Fibroblast of peridontal ligament (primary cell): ENCODE results near the gene LAMP1.
"Not testable (repeated sequence)": the region's sequence is repeated elsewhere in the genome, so short reads cannot be mapped to it uniquely, and the experiment has no call there.

ENCODE experiments used
- DNase-seq: peaks from one replicate; pipeline ENCODE4 v3.0.0-alpha.2; 2010; ENCODE audit errors: extremely low read depth

The LAMP1 gene

DNA sequence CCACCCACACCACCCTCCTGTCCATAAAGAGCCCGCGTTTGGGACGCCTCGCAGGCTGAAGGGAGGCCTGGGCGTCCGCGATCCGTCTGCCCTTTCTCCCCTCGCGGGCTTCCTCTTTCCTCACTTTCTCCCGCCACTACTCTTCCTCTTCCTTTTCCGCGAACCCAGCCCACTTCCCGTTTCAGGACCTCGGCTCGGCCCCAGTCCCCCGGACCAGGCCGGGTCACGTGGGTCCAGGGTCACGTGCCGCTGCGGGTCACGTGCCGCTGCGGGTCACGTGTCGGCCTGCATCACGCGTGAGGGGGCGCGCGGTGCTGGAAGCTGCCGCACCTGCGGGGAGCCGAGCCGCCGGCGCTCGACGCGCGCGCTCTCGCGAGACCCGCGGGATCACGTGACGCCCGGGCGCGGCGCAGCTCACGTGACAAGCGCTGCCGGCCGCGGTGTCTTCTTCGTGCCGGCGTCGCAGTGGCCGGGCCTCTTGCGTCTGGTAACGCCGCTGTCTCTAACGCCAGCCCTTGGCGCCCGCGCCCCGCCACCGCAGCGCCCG is at the start of gene LAMP1:
Gene LAMP1 (plus strand): TSS at position 417 of the 547 bp plus-strand sequence. CDS start 196 bp downstream, outside the sequence.
- DNase-seq = peak; percentile 95

- DNase-seq = no peak
Measured at GRCh38 chr13:113252516-113253095, 44.4 kb upstream of the LAMP1 start.

- not testable (repeated sequence) for DNase-seq
Measured at GRCh38 chr13:113257908-113258307, 39.1 kb upstream of the LAMP1 start.

DNA sequence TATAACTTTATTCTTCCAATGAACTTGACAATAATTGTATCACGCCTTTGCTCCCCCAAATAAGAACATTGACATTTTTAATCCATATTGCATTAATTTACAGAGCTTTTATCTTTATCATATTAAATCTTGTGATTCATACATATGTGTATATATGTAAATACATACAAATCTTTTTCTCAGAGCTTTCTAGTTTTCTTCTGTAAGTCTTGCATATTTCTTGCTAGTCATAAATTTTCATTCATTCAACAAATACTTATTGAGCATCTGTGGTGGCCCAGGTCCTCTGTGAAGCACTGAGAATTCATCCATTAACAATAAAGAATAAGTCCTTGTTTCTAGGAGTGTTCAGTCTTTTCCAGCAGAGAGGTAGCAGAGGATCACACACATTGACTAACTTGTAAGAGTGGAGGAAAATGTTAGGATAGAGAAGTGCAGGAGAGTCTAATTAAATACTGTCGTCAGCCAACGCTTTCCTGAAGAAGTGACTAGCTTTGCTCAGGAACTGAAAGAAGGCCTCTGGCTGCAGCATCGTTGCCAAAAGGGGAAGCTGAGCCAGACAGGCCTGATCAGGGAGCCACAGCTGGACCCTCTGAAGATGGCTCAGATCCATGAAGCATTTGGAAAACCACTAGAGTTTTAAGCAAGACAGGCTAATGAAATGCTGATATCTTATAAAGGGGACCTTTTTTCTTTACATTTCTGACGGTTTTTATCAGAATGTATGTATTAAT is 38.6 kb upstream of the LAMP1 start:
- no peak for DNase-seq

DNA sequence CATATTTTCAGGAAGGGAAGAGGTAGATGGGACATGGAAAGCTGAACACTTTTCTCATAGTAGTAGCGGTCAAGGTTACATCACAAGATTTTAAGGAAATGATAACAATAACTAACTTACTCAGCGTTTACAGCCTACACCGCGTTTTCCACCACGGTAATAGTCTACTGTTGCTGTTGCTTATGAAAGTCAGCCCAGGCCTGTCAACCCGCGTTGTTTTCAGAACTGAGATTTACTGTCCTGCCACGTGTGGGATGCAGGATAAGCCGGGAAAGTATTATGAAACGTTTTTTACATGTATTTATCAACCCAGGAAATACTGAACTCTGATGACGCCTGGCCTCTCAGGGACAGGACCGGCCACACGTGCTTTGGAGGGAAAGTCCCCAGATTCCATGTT is 36.0 kb upstream of the LAMP1 start:
- DNase-seq = no peak

- DNase-seq = not testable (repeated sequence)
Measured at GRCh38 chr13:113263016-113263415, 34.0 kb upstream of the LAMP1 start.

DNA sequence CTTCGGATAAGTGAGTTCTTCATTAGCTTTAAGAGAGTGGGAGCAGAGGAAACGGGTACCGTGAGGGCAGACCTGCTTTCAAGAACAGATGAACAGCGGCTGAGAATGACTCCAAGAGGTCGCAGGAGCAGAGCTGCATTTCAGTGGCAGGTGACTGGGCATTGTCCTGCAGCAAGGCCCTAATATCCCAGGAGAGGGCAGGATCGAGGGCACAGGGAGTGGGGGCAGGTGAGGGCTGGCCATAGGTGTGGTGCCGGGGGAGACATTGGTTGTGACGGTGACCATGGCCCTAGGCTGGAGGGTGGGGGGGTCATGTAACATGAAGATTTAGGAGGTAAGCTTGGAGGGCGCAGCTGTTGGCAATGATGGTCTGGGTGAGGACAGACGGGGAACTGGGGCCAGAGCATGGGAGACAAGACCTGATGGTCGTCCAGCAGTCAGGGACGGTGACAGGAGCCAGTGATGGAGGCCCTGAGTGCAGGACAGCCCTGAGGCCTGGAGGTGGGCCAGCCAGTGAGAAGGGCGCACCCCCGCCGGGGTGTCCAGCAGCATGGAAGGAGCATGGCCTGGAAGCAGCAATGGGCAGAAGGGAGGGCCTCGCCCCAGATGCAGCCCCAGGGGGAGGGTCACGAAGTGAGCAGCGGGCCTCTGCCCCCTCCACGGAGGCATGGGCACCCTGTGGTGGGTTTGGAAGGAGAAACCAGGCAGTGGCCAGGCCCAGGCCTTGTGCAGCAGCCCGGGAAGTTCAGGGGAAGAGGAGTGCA is 29.2 kb upstream of the LAMP1 start:
- no peak for DNase-seq

DNA sequence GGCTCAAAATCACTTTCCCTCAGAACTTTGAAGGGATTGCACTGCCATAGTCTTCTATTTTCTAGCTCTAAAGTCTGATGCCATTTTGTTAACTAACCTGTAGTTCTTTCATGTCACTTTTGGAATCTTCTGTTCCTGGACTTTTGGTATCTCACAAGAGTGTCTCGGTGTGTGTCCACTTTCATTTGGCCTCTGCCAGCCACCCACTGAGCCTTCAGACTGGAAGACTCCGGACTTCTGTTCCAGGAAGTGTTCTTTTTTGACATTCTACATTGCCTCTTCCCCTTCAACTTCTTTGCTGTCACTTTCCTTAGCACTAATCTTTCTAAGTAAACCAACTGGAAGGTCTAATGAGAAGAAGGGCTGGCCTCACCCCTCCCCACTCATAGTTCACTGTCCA is 25.0 kb upstream of the LAMP1 start:
- no peak for DNase-seq

DNA sequence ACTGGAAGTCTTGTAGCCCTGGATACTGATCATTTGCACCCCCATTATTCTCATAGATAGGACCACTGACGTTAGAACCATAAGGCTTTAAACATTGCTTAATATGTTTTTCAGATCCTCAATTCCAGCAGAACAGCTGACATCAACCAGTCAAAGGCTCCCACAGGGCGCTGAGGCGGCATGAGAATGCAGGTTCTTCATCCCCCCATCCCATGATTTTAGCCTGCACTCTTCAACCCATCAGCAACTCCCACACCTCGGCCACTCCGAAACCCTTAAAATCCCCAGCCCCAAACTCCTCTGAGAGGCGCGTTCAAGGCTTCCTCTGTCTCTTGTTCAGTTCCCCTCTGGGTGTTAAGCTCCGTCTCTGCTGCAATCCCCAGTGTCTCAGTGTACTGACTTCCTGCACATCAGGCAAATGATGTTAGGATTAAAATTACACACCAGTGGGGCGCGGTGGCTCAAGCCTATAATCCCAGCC is 24.3 kb upstream of the LAMP1 start:
- no peak for DNase-seq

- DNase-seq = no peak
Measured at GRCh38 chr13:113273321-113273720, 23.7 kb upstream of the LAMP1 start.

DNA sequence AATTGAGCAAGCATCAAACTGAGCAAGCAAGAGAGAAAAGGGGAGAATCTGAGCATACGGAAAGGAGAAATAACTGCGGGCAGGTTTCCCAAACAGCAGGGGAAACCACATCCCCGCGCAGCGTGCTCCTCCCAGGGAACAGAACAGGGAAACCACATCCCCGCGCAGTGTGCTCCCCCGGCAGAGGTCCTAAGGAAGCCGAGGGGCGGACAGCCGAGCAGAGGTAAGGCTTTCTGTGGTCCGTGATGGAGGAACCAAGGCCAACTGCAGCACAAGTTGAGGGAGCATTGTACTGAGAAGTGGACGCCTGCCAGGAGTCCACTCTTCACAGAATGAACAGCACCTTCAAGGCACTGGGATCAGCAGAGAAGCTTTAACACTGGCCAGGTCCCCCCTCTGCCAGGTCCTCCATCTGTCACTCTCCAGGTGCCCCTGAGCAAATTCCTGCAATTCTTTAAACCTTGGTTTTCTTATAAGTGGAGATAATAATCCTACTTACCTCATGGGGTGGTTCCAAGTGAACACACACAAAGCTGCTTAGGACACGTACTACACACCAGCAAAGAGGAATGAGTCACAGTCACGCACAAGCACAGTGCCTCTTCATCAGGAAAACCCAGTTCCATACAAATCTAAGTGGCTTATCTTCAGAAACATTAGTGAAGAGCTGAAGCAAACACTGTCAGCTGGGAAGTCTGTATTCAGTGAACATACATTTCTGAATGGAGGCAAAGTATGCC is 23.0 kb upstream of the LAMP1 start:
- peak; percentile 49 for DNase-seq

DNA sequence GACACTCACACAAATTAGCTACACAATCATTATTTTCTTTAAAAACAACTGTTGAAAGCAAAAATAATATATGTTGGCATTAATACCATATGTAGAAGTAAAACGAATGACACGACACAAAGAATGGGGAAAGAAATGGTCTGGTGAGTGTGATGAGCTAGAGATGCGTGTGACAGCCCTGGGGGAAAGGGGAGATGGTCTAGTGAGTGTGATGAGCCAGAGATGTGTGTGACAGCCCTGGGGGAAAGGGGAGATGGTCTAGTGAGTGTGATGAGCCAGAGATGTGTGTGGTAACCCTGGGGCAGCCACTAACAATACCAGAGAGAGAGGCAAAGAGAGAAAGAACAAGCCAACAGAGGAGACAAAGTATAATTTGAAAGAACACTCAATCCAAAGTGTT is 22.3 kb upstream of the LAMP1 start:
- no peak for DNase-seq

DNA sequence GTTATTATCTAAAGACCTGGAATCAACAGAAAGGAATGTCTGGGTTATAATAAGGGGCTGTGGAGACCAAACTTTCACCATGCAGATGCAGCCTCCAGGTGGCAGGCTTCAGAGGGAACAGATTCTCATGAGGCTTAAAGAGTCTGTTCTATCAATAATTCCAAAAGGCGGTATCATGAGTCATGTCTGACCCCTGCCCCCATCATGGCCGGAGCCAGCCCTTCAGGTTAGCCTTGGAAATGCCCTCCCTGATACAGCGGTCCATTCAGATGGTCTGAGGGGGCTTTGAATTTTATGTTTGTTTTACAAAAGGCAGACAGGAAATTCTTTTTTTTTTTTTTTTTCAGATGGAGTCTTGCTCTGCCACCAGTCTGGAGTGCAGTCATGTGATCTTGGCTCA is 21.7 kb upstream of the LAMP1 start:
- peak; percentile 72 for DNase-seq

GRCh38 chr13:113280126-113280525 is 16.9 kb upstream of the LAMP1 start:
- DNase-seq = no peak

- no peak for DNase-seq
Measured at GRCh38 chr13:113283904-113284303, 13.1 kb upstream of the LAMP1 start.

- DNase-seq = no peak
Measured at GRCh38 chr13:113288880-113289279, 8.2 kb upstream of the LAMP1 start.

GRCh38 chr13:113291129-113291528 is 5.9 kb upstream of the LAMP1 start:
- DNase-seq = no peak

- peak; percentile 44 for DNase-seq
Measured at GRCh38 chr13:113292021-113292862, 4.8 kb upstream of the LAMP1 start.

GRCh38 chr13:113293686-113294085 is 3.4 kb upstream of the LAMP1 start:
- DNase-seq = no peak

DNA sequence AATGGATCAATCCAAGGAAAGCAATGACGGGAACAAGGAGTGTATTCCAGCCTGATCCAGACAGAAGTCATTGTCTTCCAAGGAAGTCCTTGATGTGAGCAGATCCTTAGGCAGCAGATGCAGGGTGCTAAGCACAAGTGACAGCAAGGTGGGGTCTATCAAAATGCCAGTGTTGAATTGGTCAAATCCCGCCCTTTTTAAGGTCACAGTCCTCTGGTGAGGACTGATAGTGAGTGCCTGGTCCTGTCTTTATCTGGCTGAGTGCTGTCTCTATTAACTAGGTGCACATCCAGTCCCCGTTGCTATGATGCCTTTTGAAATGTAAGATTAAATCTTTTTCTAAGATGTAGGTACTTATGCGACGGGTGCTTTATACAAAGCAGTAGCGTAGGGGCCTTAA is 1.3 kb upstream of the LAMP1 start:
- no peak for DNase-seq
